ENCODE results near the gene LRRC8A. TPM values are rescaled to one million over a fixed set of nuclear protein-coding genes. Genes with fewer than 3 reads are reported as not detected.
"Not testable (repeated sequence)": the region's sequence is repeated elsewhere in the genome, so short reads cannot be mapped to it uniquely, and the experiment has no call there.

LRRC8A gene
- total and polyA plus RNA-seq, 9 donors: 10.6 to 29.1 (median 21.3) TPM

DNA sequence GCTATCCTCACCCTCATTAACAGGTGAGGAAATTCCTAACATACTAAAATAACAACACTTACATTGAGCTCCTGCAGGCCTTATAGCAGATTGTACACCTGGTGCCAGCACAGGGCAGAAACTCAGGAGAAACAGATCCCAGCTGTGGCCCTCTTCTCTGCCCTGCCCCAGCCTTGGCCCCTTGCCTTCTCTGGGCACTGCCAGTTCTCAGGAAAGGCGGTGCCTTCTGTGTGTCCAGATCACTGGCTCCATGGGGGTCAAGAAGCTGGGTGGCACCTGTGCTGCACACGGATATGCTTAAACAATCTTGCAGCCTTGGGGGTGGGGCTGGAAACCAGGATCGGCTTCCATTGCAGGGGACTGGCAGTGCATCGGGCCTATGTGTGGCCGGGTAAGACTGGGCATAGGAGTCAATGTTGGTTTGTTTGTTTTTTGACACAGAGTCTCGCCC is 19.5 kb upstream of the LRRC8A start:
- H3K9me3 ChIP-seq (replicated peaks; ENCODE audit: control insufficient read depth, low read depth, low read length): no peaks in the 10 kb centered on the region
- H3K27ac ChIP-seq (ENCODE audit: low read length): no peak overlapping the region
- no peaks in the 10 kb centered on the region for H3K27me3 ChIP-seq (ENCODE audit: control insufficient read depth, insufficient read depth, low read length)
- H3K4me3 ChIP-seq (ENCODE audit: low read length): no peak overlapping the region
- 88% methylated on average over 4 of the region's 6 CpGs for WGBS (ENCODE audit: insufficient coverage)
- peaks cover 3% of the 10 kb centered on the region for H3K4me1 ChIP-seq (ENCODE audit: control insufficient read depth, insufficient read depth, low read length)
- DNase-seq: no peak
- H3K36me3 ChIP-seq (ENCODE audit: control insufficient read depth, insufficient read depth, low read length): no peaks in the 10 kb centered on the region

DNA sequence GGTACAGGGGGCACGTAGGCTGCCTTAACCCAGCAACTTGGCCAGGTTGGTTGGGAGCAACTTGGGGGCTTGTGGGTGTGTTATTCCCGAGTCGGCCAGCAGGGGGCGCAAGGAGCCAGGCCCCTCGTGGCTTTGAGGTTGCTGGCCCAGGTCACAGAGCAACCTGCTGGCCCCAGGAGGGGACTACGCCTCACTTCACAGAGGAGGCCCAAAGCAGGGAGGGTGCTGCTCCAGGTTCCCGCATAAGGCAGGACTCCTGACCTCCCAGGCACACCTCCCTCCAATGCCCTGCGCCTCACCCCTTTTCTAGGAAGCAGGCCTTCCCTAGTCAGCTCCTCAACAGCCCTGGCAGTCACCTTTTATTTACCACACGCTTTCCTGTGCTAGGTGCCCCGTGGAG is 18.3 kb upstream of the LRRC8A start:
- 25% methylated on average over 9 of the region's 10 CpGs for WGBS (ENCODE audit: insufficient coverage)
- Histone ChIP-seq H3K36me3 (ENCODE audit: control insufficient read depth, insufficient read depth, low read length) (no peaks in the 10 kb centered on the region), H3K4me3 (ENCODE audit: low read length) (no peak overlapping the region), H3K27me3 (ENCODE audit: control insufficient read depth, insufficient read depth, low read length) (no peaks in the 10 kb centered on the region), H3K4me1 (ENCODE audit: control insufficient read depth, insufficient read depth, low read length) (peaks cover 3% of the 10 kb centered on the region), H3K9me3 (replicated peaks; ENCODE audit: control insufficient read depth, low read depth, low read length) (no peaks in the 10 kb centered on the region), H3K27ac (ENCODE audit: low read length) (no peak overlapping the region)
- peak; percentile 51 for DNase-seq

DNA sequence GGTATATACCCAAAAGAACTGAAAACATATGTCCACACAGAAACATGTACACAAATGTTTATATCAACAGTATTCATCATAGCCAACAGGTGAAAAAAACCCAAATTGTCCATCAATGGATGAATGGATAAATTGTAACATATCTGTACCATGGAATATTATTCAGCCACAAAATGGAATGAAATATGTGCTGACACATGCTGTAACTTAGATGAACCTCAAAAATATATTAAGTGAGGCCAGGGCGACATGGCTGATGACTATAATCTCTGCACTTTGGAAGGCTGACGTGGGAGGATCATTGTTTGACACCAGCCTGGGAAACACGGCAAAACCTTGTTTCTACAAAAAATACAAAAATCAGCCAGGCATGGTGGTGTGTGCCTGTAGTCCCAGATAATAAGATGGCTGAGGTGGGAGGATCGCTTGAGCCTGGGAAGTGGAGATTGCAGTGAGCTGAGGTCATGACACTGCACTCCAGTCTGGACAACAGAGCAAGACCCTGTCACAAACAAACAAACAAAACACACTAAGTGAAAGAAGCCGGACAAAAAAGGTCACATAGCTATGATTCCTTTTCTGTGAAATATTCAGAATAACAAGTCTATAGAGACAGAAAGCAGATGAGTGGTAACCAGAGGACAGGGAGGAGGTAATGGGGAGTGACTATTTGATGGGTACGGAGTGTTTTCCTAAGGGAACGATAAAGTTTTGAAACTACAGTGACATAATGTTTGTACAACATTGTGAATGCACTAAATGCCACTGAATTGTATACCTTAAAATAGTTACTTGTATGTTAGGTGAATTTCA is 11.6 kb upstream of the LRRC8A start:
- H3K4me3 ChIP-seq (ENCODE audit: low read length): no peak overlapping the region
- no peaks in the 10 kb centered on the region for H3K9me3 ChIP-seq (replicated peaks; ENCODE audit: control insufficient read depth, low read depth, low read length)
- 80% methylated on average over 3 of the region's 7 CpGs for WGBS (ENCODE audit: insufficient coverage)
- no peaks in the 10 kb centered on the region for H3K36me3 ChIP-seq (ENCODE audit: control insufficient read depth, insufficient read depth, low read length)
- H3K27me3 ChIP-seq (ENCODE audit: control insufficient read depth, insufficient read depth, low read length): no peaks in the 10 kb centered on the region
- DNase-seq: no peak
- no peaks in the 10 kb centered on the region for H3K4me1 ChIP-seq (ENCODE audit: control insufficient read depth, insufficient read depth, low read length)
- H3K27ac ChIP-seq (ENCODE audit: low read length): no peak overlapping the region

DNA sequence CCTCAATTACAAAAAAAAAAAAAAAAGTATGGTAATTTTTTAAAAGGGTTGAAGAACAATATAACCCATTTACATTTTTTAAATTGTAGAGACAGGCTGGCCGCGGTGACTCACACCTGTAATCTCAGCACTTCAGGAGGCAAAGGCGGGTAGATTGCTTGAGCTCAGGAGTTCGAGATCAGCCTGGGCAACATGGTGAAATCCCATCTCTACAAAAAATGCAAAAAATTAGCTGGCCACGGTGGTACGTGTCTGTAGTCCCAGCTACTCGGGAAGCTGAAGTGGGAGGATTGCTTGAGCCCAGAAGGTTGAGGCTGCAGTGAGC is 11.0 kb upstream of the LRRC8A start:
- not testable (repeated sequence) for H3K27ac ChIP-seq (ENCODE audit: low read length); H3K4me1 ChIP-seq (ENCODE audit: control insufficient read depth, insufficient read depth, low read length); H3K36me3 ChIP-seq (ENCODE audit: control insufficient read depth, insufficient read depth, low read length); H3K4me3 ChIP-seq (ENCODE audit: low read length); H3K9me3 ChIP-seq (replicated peaks; ENCODE audit: control insufficient read depth, low read depth, low read length); DNase-seq; H3K27me3 ChIP-seq (ENCODE audit: control insufficient read depth, insufficient read depth, low read length)
- WGBS (ENCODE audit: insufficient coverage): no CpG with 5 or more reads among the region's 7 CpGs

DNA sequence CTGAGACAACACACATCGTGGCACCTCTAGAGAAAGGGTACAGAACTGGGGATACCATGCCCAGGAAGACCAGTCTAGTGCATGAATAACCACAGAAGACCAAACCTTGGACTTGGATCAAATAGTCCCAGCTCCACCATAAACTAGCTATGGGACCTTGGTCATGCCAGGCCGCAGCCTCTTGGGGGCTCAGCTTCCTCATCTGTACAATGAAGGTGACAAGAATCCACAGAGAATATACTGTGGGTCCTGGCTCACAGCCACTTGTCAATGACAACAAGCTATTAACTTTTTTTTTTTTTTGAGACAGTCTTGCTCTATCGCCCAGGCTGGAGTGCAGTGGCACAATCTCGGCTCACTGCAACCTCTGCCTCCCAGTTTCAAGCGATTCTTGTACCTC is 4.1 kb upstream of the LRRC8A start:
- Histone ChIP-seq H3K4me3 (ENCODE audit: low read length) (no peak overlapping the region), H3K27ac (ENCODE audit: low read length) (no peak overlapping the region), H3K9me3 (replicated peaks; ENCODE audit: control insufficient read depth, low read depth, low read length) (no peaks in the 10 kb centered on the region), H3K36me3 (ENCODE audit: control insufficient read depth, insufficient read depth, low read length) (no peaks in the 10 kb centered on the region), H3K27me3 (ENCODE audit: control insufficient read depth, insufficient read depth, low read length) (no peaks in the 10 kb centered on the region), H3K4me1 (ENCODE audit: control insufficient read depth, insufficient read depth, low read length) (peaks cover 7% of the 10 kb centered on the region)
- DNase-seq: no peak
- WGBS (ENCODE audit: insufficient coverage): 89% methylated on average over 4 of the region's 5 CpGs

DNA sequence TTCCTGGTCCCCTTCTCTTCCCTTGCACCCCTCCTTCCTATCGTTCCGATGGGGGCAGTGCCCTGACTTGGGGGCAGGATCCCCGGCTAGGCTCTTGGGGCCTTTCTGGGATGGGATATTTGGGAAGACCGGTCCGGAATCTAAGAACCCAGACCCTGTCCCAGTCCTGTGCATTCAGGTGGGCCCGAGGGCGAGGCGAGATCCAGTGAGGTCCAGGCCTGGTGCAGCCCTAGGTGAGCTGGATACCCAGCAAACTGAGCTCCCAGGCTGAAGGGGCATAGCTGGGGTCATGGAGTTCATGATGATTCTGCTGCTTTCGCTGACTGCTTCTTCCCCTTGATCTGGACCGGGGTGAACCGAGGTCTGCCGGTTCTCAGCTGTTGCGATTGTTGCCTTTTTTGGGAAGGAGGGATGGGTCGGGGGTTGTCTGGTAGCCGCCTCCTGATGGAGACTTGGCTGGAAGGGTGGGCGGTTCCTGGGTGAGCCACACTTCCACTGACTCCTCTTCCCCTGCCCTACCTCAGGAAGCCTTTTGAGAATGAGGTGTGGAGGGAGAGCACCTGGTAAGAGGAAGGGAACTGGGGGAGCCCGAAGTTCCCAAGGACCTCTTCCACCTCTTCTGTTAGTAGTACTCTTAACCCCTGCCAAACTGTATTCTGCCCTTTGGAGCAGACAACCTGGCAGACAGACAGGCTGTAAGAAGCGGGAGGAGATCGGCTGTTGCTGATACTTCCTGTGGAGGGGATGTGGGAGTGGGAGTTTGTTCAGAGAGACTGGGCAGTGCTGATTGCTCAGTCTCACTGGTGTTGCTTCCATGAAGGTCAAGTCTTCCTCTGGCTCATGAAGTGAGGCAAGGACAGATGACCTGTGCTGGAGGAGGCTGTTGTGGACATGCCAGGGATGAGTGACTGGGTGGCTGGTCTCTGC is 1.0 kb downstream of the LRRC8A start:
- Histone ChIP-seq H3K4me3 (ENCODE audit: low read length) (peak overlapping the region; percentile 92), H3K9me3 (replicated peaks; ENCODE audit: control insufficient read depth, low read depth, low read length) (no peaks in the 10 kb centered on the region), H3K36me3 (ENCODE audit: control insufficient read depth, insufficient read depth, low read length) (peaks cover 27% of the 10 kb centered on the region), H3K4me1 (ENCODE audit: control insufficient read depth, insufficient read depth, low read length) (peaks cover 21% of the 10 kb centered on the region), H3K27me3 (ENCODE audit: control insufficient read depth, insufficient read depth, low read length) (no peaks in the 10 kb centered on the region), H3K27ac (ENCODE audit: low read length) (peak overlapping the region; percentile 92)
- under 1% methylated on average over 8 of the region's 19 CpGs for WGBS (ENCODE audit: insufficient coverage)
- DNase-seq: peak; percentile 64

DNA sequence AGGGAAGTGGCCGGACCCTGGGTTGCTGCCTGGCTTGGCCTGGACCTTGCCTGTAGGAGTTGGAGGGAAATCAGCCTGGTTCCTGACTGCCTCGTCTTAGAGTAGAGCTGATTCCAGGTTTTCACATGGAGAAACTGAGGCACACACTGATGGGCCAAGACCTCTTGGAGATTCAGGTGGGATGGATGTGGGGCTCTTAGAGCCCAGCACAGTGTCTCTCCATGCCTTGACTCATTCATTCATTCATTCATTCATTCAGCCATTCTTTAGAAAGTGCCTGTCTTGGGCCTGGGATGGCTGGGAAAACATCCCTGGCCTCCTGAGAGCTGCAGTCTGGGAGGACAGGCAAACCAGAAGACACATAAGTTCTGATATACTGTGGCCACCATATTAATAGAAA is 2.2 kb downstream of the LRRC8A start:
- Histone ChIP-seq H3K4me1 (ENCODE audit: control insufficient read depth, insufficient read depth, low read length) (peaks cover 26% of the 10 kb centered on the region), H3K4me3 (ENCODE audit: low read length) (no peak overlapping the region)

DNA sequence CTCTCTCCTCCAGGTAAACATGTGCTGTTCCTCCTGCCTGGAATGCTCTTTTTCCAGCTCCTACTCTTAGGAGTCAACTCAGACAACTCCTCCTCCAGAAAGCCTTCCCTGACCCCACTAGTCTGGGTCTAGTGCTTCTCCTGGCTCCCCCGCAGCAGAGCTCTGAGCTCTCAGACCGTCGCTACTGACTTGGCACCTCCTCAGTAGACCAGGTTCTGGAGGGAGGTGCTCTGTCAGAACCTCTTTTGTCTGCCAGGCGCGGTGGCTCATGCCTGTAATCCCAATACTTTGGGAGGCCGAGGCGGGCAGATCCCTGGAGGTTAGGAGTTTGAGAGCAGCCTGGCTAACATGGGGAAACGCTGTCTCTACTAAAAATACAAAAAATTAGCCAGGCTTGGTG is 3.4 kb downstream of the LRRC8A start:
- WGBS (ENCODE audit: insufficient coverage): 93% methylated on average over 3 of the region's 8 CpGs
- no peaks in the 10 kb centered on the region for H3K27me3 ChIP-seq (ENCODE audit: control insufficient read depth, insufficient read depth, low read length)
- peaks cover 46% of the 10 kb centered on the region for H3K36me3 ChIP-seq (ENCODE audit: control insufficient read depth, insufficient read depth, low read length)
- H3K4me1 ChIP-seq (ENCODE audit: control insufficient read depth, insufficient read depth, low read length): peaks cover 26% of the 10 kb centered on the region
- H3K9me3 ChIP-seq (replicated peaks; ENCODE audit: control insufficient read depth, low read depth, low read length): no peaks in the 10 kb centered on the region
- H3K27ac ChIP-seq (ENCODE audit: low read length): no peak overlapping the region
- no peak overlapping the region for H3K4me3 ChIP-seq (ENCODE audit: low read length)
- no peak for DNase-seq

More for the DNA sequence above, 2.2 kb downstream of the LRRC8A start:
- no peak for DNase-seq
- Histone ChIP-seq H3K36me3 (ENCODE audit: control insufficient read depth, insufficient read depth, low read length) (peaks cover 39% of the 10 kb centered on the region), H3K27me3 (ENCODE audit: control insufficient read depth, insufficient read depth, low read length) (no peaks in the 10 kb centered on the region), H3K9me3 (replicated peaks; ENCODE audit: control insufficient read depth, low read depth, low read length) (no peaks in the 10 kb centered on the region), H3K27ac (ENCODE audit: low read length) (no peak overlapping the region)
- WGBS (ENCODE audit: insufficient coverage): 71% methylated on average over 2 of the region's 2 CpGs

DNA sequence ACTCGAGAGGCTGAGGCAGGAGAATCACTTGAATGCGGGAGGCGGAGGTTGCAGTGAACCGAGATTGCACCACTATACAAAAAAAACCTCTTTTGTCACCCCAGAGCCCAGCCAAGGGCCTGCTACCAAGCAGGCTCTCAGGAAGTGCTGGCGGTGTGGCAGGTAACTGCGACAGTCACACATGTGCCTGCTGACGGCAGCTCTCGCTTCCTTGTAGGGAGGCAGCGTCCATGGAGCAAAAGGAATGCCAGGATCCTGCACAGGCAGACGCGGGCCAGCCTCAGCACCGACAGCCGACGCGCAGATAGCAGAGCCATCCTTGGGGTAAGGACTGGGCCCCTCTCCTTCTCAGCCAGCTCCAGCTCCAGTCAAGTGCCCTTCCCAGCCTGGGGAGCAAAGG is 3.9 kb downstream of the LRRC8A start:
- peaks cover 49% of the 10 kb centered on the region for H3K36me3 ChIP-seq (ENCODE audit: control insufficient read depth, insufficient read depth, low read length)
- no peak for DNase-seq
- H3K4me1 ChIP-seq (ENCODE audit: control insufficient read depth, insufficient read depth, low read length): peaks cover 24% of the 10 kb centered on the region
- no peaks in the 10 kb centered on the region for H3K9me3 ChIP-seq (replicated peaks; ENCODE audit: control insufficient read depth, low read depth, low read length)
- H3K27ac ChIP-seq (ENCODE audit: low read length): no peak overlapping the region
- 84% methylated on average over 15 of the region's 15 CpGs for WGBS (ENCODE audit: insufficient coverage)
- H3K27me3 ChIP-seq (ENCODE audit: control insufficient read depth, insufficient read depth, low read length): no peaks in the 10 kb centered on the region
- H3K4me3 ChIP-seq (ENCODE audit: low read length): no peak overlapping the region

DNA sequence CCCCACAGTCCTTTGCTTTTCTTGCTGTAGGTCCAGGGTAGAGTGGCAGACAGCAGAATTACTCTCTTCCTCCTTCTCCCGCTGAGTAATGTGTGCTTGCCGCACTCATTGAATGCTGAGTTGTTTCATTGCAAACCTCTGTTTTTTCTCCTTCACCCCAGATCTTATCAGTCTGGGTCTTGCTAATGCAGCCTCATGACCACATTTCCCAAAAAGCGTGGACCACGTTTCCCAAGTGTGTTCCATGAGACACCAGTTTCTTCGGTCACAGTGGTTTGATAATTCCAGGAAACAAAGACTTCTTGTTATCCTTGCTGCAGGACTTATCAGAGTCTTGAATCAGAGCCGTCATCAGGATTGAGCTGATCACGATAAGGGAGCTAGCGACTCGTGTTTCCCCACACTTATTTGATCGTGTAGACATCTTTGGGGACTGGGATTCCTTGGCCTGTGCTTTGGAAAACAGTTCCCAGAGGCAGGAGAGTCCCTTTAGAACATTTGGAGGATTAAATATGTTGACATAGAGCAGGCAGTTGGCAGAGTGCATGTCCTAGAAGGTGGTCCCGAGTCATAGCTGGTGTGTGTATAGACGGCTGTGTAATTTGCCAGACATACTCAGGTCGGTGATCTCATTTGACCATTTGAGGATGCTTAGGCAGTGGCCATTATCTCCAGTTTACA is 4.4 kb downstream of the LRRC8A start:
- no peak for DNase-seq
- WGBS (ENCODE audit: insufficient coverage): 83% methylated on average over 12 of the region's 13 CpGs
- H3K9me3 ChIP-seq (replicated peaks; ENCODE audit: control insufficient read depth, low read depth, low read length): no peaks in the 10 kb centered on the region
- H3K4me1 ChIP-seq (ENCODE audit: control insufficient read depth, insufficient read depth, low read length): peaks cover 23% of the 10 kb centered on the region
- no peaks in the 10 kb centered on the region for H3K27me3 ChIP-seq (ENCODE audit: control insufficient read depth, insufficient read depth, low read length)
- H3K27ac ChIP-seq (ENCODE audit: low read length): no peak overlapping the region
- H3K36me3 ChIP-seq (ENCODE audit: control insufficient read depth, insufficient read depth, low read length): peaks cover 52% of the 10 kb centered on the region
- H3K4me3 ChIP-seq (ENCODE audit: low read length): no peak overlapping the region

Data from muscle of leg (tissue), 11 donors.